K562 (cell line): ENCODE data around the gene DDX54. TPM values are rescaled to one million over a fixed set of nuclear protein-coding genes. Genes with fewer than 3 reads are reported as not detected.

Experiments
- ATAC-seq: fragments of 200-7000 bp; cut with Tn5 transposase; 3 replicates; pipeline ENCODE4 v1.9.1; 2020; ENCODE audit warnings: moderate library complexity
- BruUV-seq: library from RNA; stranded (reverse); fragments of 400-500 nt; replicated peaks from 2 replicates; lab custom pipeline; 2021; lab: Mats Ljungman, UMichigan
- CTCF ChIA-PET: fragments of 300-600 bp; formaldehyde crosslinking; extraction: SDS; loops from one replicate; lab custom pipeline; 2021; ENCODE audit warnings: low intra/inter-chr PET ratio; lab: Yijun Ruan, JAX
- POLR2A ChIA-PET: fragments of 300-600, 350-650 bp; sonication (Branson Sonifier 250); formaldehyde crosslinking; extraction: SDS; loops from one replicate; lab custom pipeline; 2021; ENCODE audit warnings: antibody characterized with exemption, inconsistent platforms; lab: Yijun Ruan, JAX
- DNase-seq, 4 experiments: peaks; one replicate each; pipeline versions ENCODE4 v3.0.0 to v3.0.0-alpha.2; 2011 to 2018; ENCODE audit warnings: low spot score in 3 of 4, mixed read lengths in 3 of 4; ENCODE audit errors: extremely low read depth in 1 of 4
- FAIRE-seq: peaks from 2 replicates; lab custom pipeline; 2011; peaks lifted over from hg19 to GRCh38; lab: Jason Lieb, UNC
- H2AFZ ChIP-seq: 2 replicates; pipeline ENCODE4 v1.6.0; 2011; ENCODE audit warnings: low read depth, low read length, control low read depth, inconsistent platforms
- H3K27ac ChIP-seq: fragments of 200-600 bp; 3 replicates; pipeline ENCODE4 v1.8.0; 2011; ENCODE audit warnings: low read depth, mild to moderate bottlenecking, control low read depth, inconsistent platforms, low read length, moderate library complexity, mixed read lengths; ENCODE audit errors: extremely low read depth
- H3K27me3 ChIP-seq, 2 experiments: fragments of 300-600 bp in 1 of 2; 2 replicates in 1 of 2; 3 replicates in 1 of 2; pipeline versions ENCODE4 v1.6.0 to v1.8.0; 2011; ENCODE audit warnings: inconsistent platforms in 2 of 2, low read length in 2 of 2, mild to moderate bottlenecking in 1 of 2, mixed read lengths in 1 of 2, moderate library complexity in 1 of 2; ENCODE audit not compliant: control insufficient read depth in 2 of 2, insufficient read depth in 2 of 2
- H3K36me3 ChIP-seq: fragments of 300-600 bp; 3 replicates; pipeline ENCODE4 v1.8.0; 2011; ENCODE audit warnings: mild to moderate bottlenecking, low read length, inconsistent platforms; ENCODE audit not compliant: control insufficient read depth, insufficient read depth
- H3K4me1 ChIP-seq, 2 experiments: fragments of 200-600 bp in 1 of 2; replicated peaks in 1 of 2; 2 replicates in 1 of 2; 3 replicates in 1 of 2; pipeline versions ENCODE4 v1.5.1 to v1.8.0; 2011; ENCODE audit warnings: inconsistent platforms in 2 of 2, low read length in 2 of 2, mild to moderate bottlenecking in 1 of 2, mixed read lengths in 1 of 2, moderate library complexity in 1 of 2; ENCODE audit not compliant: control insufficient read depth in 2 of 2, insufficient read depth in 2 of 2
- H3K4me2 ChIP-seq: 2 replicates; pipeline ENCODE4 v1.6.1; 2011; ENCODE audit warnings: low read length, control low read depth, inconsistent platforms, mixed read lengths; ENCODE audit not compliant: insufficient read depth
- H3K4me3 ChIP-seq: fragments of 200-600 bp; sonication (generic), shearing (Covaris generic); 2 replicates; pipeline ENCODE4 v1.5.1; 2016; ENCODE audit warnings: control low read depth, inconsistent platforms
- H3K79me2 ChIP-seq: fragments of 200-600 bp; 3 replicates; pipeline ENCODE4 v1.8.0; 2011; ENCODE audit warnings: low read length, inconsistent platforms; ENCODE audit not compliant: control insufficient read depth, insufficient read depth
- H3K9ac ChIP-seq, 2 experiments: 2 replicates each; pipeline versions ENCODE4 v1.6.0 to v1.6.1; 2011; ENCODE audit warnings: low read depth in 2 of 2, low read length in 2 of 2, control low read depth in 1 of 2, inconsistent platforms in 1 of 2, mild to moderate bottlenecking in 1 of 2, mixed read lengths in 1 of 2; ENCODE audit not compliant: insufficient read depth in 1 of 2
- H3K9me1 ChIP-seq: one replicate; pipeline ENCODE4 v1.6.0; 2011; ENCODE audit warnings: inconsistent platforms, mild to moderate bottlenecking, low read length, moderate library complexity; ENCODE audit not compliant: control insufficient read depth, insufficient read depth
- H3K9me3 ChIP-seq: replicated peaks from 2 replicates; pipeline ENCODE4 v1.5.1; 2011; ENCODE audit warnings: low read depth, low read length, inconsistent platforms; ENCODE audit not compliant: control insufficient read depth, insufficient read depth
- H4K20me1 ChIP-seq: replicated peaks from 2 replicates; pipeline ENCODE4 v1.6.1; 2011; ENCODE audit warnings: low read length, inconsistent platforms, mixed read lengths; ENCODE audit not compliant: control insufficient read depth, insufficient read depth
- CHD4 ChIP-seq: fragments of 200-600 bp; sonication (generic); IDR thresholded peaks from 3 replicates; pipeline ENCODE4 v1.6.1; 2012; ENCODE audit warnings: low read depth, mild to moderate bottlenecking, mixed read lengths, low read length, inconsistent platforms; ENCODE audit not compliant: insufficient read depth, insufficient replicate concordance, poor library complexity, severe bottlenecking
- PATZ1 ChIP-seq: fragments of 250-450 bp; sonication (Bioruptor Pico); IDR thresholded peaks from 2 replicates; pipeline ENCODE4 v1.5.0; 2020; ENCODE audit warnings: mild to moderate bottlenecking, borderline replicate concordance
- RFX7 ChIP-seq: fragments of 250-450 bp; sonication (Bioruptor Pico); IDR thresholded peaks from 2 replicates; pipeline ENCODE4 v1.5.1; 2021; ENCODE audit warnings: mild to moderate bottlenecking
- RHOXF2B ChIP-seq: fragments of 250-450 bp; sonication (Bioruptor Pico); conservative IDR thresholded peaks from 2 replicates; pipeline ENCODE4 v1.5.1; 2021
- RUNX1 ChIP-seq: sonication (generic); IDR thresholded peaks from 2 replicates; pipeline ENCODE4 v1.6.1; 2016; ENCODE audit warnings: antibody characterized with exemption, low read depth
- SRSF1 ChIP-seq: fragments of 200-400 bp; formaldehyde crosslinking; IDR thresholded peaks from 2 replicates; pipeline ENCODE4 v1.6.1; 2017; ENCODE audit warnings: mild to moderate bottlenecking, low read depth, low read length, moderate library complexity
- ZNF740 ChIP-seq, 3 experiments: fragments of 200-800 bp in 1 of 3; sonication (Bioruptor generic) in 1 of 3; sonication (generic) in 1 of 3; formaldehyde crosslinking in 1 of 3; IDR thresholded peaks; 2 replicates each; pipeline versions ENCODE4 v1.6.1 to v1.8.0; 2016 to 2022; ENCODE audit warnings: mild to moderate bottlenecking in 2 of 3, missing compliant biosample characterization in 2 of 3, missing genetic modification characterization in 2 of 3, missing genetic modification reagents in 1 of 3
- WGBS: fragments of 100-300 bp; shearing (Covaris generic); methylation state at CpG from one replicate; pipeline ENCODE4 v1.1.6; 2016; ENCODE audit warnings: low coverage, mixed read lengths; ENCODE audit not compliant: insufficient coverage; ENCODE audit errors: missing lambda C conversion rate; 5-methylcytosine and 5-hydroxymethylcytosine counted together
- in situ Hi-C: fragments of 300-500 bp; cut with MboI; formaldehyde crosslinking; loops from 4 replicates; pipeline ENCODE4 v1.15.0; 2018; ENCODE audit warnings: inconsistent platforms, mixed read lengths
- intact Hi-C: fragments of 100-400 bp; cut with micrococcal nuclease; formaldehyde crosslinking; loops from 2 replicates; pipeline ENCODE4 v1.14.2; 2022
- polyA plus RNA-seq, 8 experiments: library from polyadenylated mRNA; depleted of rRNA in 4 of 8; stranded (reverse) in 5 of 8; unstranded in 3 of 8; fragments of >200 nt; fragmentation: Nextera tagmentation in 2 of 8; fragmentation: Illumina TruSeq in 1 of 8; extraction: Ambion mirVana in 2 of 8; extraction: Trizol in 1 of 8; gene quantifications; 2 replicates each; pipeline versions ENCODE4 v1.2.1 to v1.2.3, GENCODE V29; 2011 to 2014; ENCODE audit warnings: inconsistent platforms in 1 of 8, missing spikeins in 1 of 8
- total RNA-seq, 7 experiments: library from RNA; depleted of rRNA in 6 of 7; stranded (reverse); fragments of >200 nt in 6 of 7; fragmentation: Illumina TruSeq in 2 of 7; extraction: Trizol in 2 of 7; gene quantifications; 2 replicates each; pipeline versions ENCODE4 v1.2.1 to v1.2.3, GENCODE V29; 2011 to 2021; ENCODE audit warnings: low replicate concordance in 1 of 7

Gene DDX54
- total and polyA plus RNA-seq, 9 of the 15 experiments (the other 6 are each of a cell fraction or from before 2014, with no cell fraction given), result 1.4 to 135 (median 51.4) TPM

- TF ChIP-seq ZNF740 (CRISPR knock-in tag; IDR thresholded peaks at IDR 0.05), result no peak
- TF ChIP-seq ZNF740 (tag; IDR thresholded peaks at IDR 0.05), result no peak
- no peak for TF ChIP-seq CHD4
- TF ChIP-seq SRSF1, result no peak
- no peak for TF ChIP-seq PATZ1 (CRISPR knock-in tag)
These were observed 40.5 kb downstream of the DDX54 start (continued) for GRCh38 chr12:113144806-113145205.

- in situ Hi-C loops (no loop called here), intact Hi-C loops (no loop called here)
- Histone ChIP-seq H2AFZ (no peak overlapping the region), H3K79me2 (no peaks in the 10 kb centered on the region), H4K20me1 (no peaks in the 10 kb centered on the region), H3K4me1 (peaks cover 0 to 5% of the 10 kb centered on the region in 2 experiments; a peak in 2 of 5 replicates), H3K9me3 (no peaks in the 10 kb centered on the region), H3K4me3 (no peak overlapping the region), H3K4me2 (no peak overlapping the region), H3K36me3 (no peaks in the 10 kb centered on the region), H3K27ac (no peak overlapping the region), H3K9me1 (no peaks in the 10 kb centered on the region), H3K9ac (no peak overlapping the region), H3K27me3 (peaks cover 0 to 4% of the 10 kb centered on the region in 2 experiments; a peak in 2 of 5 replicates)
- 32% methylated on average over 8 of the region's 8 CpGs for WGBS
- BruUV-seq, result no TSS peak
- POLR2A ChIA-PET, result no interaction called here
- CTCF ChIA-PET, result no interaction called here
- FAIRE-seq (no peak), ATAC-seq (no peak), DNase-seq (no peak)
- TF ChIP-seq RUNX1 (no peak), RFX7 (CRISPR knock-in tag) (no peak), RHOXF2B (no peak)
These were observed 41.3 kb downstream of the DDX54 start for GRCh38 chr12:113143959-113144358.
